Hematopoietic multipotent progenitor cell treated with erythropoietin and hydrocortisone succinate and interleukin-3 and kit ligand, for 17 days (in vitro differentiated cells): ENCODE results near the gene AZIN2.
A peak's percentile ranks its signal among the peaks of the same experiment; 100 is the strongest.
"Not testable (repeated sequence)": the region's sequence is repeated elsewhere in the genome, so short reads cannot be mapped to it uniquely, and the experiment has no call there.

ENCODE experiments used
- DNase-seq: peaks from one replicate; pipeline ENCODE4 v3.0.0-alpha.2; 2015; ENCODE audit warnings: low spot score

AZIN2 gene

DNA sequence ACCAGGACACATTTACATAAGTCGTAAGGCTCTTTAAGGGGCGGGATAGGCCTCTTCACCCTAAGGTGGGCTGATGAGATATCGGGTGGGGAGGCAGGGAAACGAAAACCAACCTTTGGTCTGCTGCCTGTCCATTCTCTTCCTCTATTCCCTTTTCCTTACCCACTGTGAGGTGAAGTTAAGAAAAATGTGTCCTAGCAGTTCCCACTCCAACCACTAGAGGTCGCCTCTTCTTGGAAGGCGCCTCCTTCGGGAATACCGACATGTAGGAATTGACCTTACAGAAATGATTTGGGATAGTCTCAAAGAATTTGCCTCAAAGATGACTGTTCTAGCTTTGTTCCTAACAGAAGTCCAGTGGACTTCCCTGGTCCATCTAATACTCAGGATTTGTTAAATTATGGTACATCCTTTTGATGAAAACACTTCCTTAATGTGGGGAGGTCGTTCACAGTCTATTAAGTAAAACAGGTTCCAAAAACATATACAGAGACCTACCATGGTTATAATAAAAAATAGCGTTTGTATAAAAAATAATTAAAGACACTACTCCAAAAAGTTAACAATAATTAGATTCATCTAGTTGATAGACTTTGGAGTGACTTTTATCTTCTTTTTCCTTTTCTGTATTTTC is 14.1 kb downstream of the AZIN2 start:
- DNase-seq = peak; percentile 66

DNA sequence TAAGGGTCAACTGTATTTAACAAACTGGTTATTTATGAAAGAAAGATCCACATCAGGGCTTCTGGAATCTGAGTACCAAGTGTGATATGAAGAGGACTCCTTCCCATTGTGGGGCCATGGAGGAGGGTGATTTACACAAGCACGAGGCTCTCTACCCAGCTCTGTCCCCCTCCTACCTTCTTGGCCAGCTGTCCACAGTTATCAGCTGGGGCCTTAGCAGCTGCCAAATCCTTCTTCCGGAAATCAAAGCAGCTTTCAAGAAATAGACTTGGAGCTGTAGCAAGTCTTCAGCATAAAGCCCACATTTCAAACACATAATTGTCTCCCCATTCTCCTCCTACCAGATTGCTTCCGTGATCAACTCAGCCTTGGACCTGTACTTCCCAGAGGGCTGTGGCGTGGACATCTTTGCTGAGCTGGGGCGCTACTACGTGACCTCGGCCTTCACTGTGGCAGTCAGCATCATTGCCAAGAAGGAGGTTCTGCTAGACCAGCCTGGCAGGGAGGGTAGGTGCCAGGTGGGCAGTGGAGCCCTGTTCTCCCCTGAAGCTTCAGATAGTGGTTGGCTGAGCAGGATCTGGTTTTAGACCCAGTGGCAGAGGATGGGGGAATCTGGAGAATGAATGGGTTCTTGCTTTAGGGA is 15.5 kb downstream of the AZIN2 start:
- no peak for DNase-seq

DNA sequence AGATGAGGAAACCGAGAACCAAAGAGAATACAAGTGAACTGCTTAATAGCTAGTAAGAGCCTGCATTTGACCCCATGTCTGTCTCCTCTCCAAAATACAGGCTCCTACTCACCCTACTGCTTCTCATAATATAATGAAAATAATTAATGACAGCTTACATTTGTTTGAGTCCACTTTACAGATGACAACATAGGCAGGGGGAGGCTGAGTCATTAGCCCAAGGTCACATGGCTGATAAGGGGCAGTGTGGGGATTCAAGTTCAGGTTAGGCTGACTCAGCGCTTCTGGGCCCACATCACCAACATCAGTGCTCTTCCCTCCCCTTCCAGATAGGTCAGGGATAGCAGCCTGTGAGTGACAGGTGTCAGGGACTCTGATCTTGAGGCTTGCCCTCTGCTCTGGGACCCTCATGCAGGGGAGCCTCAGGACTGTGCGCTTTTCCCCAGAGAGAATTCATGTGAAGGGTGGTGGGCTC is 16.2 kb downstream of the AZIN2 start:
- DNase-seq = no peak

DNA sequence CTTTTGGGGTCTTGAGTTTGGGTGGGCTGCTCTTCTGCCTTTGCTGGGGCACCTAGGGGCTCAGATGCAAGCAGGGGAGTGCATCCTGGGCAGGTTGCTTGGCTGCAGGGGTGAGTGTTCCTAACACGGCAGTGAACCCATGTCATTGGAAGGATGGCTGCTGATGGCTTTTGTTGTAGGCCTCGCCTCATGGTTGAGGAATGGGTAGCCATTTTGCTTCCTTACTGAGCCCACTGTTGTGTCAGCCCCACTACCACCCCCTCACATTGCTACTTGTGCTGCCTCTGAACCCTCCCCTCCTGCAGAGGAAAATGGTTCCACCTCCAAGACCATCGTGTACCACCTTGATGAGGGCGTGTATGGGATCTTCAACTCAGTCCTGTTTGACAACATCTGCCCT is 16.8 kb downstream of the AZIN2 start:
- no peak for DNase-seq

DNA sequence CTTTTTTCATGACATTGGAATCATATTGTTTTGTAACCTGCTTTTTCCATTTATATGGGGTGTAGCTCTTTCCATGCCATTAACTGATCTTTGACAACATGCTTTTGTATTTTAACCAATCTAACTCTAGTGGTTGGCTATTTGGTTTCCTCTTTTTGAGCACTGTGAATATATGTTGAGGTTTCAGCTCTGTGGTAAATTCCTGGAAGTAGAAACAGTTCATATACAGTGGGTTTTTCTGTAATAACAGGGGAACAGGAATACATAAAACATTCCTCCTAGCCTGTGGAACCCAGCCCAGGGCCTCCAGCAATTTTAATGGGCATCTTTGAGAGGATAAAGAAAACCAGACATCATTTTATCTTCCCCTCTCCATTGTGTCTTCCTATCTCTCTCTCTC is 17.4 kb downstream of the AZIN2 start:
- no peak for DNase-seq

DNA sequence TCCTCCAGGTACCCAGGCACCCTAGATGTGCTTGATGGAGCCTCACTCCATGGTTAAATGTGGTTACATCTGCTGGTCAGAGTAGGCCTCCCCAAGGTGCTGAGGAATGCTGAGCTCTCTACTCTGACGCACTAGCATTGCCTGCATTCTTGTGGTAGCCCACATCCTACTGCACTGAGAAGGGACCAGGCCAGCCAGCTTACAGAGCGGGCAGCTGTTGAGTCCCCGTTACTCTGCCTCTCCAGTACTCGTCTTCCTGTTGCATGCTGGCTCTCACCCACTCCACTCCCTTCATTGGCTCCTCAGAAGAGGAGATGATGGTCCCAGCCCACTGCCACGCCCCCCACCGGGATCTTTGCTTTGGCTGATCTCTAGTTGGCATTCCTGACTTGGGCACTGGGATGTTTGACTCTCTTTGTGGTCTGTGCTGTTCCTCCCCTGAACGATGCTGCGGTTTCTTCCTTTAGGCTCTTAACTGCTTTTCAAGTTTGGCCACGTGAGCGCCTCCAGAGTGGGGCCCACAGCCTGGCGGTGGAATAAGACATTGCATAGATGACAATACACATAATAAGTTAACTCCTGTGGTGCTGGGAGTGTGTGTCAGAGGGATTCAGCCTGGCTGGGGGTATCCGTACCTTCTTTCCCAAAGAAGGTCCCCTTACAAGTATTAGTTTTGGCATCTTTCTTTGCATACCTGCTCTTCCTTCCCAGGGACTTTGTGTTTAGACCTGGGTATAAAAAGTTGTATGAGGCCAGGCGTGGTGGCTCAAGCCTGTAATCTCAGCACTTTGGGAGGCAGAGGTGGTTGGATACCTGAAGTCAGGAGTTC is 18.6 kb downstream of the AZIN2 start:
- no peak for DNase-seq

DNA sequence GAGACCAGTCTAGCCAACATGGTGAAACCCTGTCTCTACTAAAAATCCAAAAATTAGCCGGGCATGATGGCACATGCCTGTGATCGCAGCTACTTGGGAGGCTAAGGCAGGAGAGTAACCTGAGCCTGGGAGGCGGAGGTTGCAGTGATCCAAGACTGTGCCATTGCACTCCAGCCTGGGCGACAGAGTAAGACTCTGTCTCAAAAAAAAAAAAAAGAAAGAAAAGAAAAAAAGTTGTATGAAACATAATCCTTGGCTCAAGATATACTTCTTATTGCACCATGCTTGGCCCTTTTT is 19.1 kb downstream of the AZIN2 start:
- not testable (repeated sequence) for DNase-seq

DNA sequence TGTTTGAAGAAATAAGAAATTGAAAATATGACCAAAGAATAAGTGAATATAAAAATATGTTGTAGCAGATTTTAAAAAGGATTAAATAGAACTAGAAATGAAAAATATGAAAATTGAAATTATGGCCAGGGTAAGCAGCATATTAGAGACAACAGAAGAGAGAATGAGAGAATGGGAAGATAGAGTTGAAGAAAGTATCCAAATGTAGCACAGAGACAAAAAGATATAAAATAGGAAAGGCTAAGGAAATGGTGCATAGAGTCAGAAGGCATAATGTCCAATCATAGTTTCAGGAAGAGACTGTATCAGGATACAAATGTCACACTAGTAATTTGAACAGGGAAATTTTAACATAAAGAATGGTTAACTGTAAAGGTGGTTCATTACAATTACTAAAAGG is 29.5 kb downstream of the AZIN2 start:
- DNase-seq = no peak

DNA sequence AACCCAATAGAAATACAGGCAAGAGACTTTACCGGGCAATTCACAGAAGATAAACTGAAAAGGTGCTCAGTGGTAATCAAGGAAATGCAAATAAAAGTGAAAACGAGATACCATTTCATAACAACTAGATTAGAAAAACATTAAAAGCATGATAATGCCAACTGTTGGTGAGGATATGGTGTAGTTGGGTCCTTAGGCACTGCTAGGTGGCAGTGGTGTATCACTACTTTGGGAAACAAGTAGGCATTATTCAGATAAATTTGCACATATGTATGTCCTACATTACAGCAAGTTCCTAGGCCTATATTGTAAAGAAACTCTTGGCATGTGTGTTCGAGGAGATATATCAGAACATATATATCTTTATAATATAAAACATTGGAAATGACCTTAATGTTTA is 31.0 kb downstream of the AZIN2 start:
- no peak for DNase-seq

DNA sequence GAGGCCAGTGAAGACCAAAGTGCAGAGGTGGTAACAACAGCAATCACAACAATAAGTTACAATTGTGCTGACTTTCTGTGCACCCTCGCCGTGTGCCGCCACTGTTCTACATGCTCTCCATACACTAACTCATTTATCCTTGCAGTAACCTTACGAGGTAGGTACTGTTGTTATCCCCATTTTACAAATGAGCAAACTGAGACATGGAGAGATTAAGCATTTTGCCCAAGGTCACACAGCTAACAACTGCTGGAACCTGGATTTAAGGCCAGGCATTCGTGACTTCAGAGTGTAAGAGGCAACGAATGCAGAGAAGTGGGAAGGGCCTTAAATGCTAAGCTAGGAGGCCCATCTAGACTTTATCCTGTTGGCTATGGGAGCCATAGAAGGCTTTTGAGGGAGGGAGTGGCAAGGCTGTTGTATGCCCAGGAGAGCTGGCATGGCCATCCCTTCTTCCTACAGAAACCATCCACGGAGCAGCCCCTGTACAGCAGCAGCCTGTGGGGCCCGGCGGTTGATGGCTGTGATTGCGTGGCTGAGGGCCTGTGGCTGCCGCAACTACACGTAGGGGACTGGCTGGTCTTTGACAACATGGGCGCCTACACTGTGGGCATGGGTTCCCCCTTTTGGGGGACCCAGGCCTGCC is 36.6 kb downstream of the AZIN2 start:
- DNase-seq = no peak

DNA sequence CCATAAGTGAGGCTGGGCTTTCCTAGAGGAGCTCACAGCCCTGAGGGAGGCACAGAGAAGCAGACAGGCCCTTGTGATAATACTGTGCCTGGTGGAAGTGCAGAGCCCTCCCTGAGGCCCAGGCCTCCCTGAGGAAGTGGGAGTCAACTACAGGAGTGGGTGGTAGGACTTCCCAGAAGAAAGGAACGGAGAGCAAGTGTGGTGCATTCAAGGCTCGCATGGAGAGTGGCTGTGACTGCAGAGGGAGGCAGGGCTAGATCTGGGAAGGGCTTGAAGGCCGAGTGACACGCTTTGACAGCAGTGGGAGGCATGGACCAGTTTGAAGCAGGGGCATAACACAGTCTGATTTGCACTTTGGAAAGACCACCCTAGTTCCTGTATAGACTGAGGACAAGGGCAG is 37.3 kb downstream of the AZIN2 start:
- DNase-seq = no peak

DNA sequence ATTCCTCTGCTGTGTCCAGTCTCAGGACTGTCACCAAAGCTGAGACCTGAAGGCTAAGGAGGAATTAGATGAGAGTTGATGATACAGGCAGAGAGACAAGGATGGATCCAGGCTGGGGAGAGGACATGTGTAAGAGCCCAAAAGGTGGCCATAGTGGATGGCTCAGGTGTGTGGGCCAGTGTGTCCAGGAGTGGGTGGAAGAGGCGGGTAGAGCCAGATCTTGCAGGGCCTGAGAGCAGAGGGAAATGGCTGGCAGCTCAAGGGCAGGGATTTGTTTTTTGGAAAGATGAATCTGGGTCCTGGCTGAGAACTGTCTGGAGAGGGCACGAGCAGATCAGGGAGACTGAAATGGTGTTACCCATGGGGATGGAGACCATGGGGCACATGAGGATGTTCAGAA is 38.1 kb downstream of the AZIN2 start:
- DNase-seq = no peak

DNA sequence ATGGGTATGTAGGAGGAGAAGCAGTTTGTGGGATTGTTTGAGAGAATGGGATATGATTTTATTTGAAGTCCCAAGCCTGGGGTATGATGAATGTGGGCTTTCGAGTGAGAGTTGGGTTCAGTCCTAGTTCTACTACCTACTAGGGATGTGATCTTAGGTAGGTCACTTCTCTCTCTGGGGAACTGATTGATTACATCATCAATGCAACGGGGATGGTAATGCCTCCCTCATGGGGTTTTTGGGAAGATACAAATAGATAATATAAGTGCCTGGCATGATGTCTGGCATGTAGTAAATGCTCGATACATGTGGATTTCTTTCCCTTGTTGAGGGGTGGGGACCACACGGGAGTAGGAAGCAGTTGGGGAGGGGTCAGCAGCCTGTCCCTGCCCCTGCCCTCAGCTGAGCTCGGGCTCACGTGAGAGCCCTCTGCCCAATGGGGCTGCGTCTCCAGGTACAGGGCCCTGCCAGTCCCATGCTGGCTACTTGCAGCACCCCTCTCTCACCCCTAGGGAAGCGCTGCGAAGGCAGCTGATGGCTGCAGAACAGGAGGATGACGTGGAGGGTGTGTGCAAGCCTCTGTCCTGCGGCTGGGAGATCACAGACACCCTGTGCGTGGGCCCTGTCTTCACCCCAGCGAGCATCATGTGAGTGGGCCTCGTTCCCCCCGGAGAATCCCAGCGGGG is 38.7 kb downstream of the AZIN2 start:
- DNase-seq = no peak

DNA sequence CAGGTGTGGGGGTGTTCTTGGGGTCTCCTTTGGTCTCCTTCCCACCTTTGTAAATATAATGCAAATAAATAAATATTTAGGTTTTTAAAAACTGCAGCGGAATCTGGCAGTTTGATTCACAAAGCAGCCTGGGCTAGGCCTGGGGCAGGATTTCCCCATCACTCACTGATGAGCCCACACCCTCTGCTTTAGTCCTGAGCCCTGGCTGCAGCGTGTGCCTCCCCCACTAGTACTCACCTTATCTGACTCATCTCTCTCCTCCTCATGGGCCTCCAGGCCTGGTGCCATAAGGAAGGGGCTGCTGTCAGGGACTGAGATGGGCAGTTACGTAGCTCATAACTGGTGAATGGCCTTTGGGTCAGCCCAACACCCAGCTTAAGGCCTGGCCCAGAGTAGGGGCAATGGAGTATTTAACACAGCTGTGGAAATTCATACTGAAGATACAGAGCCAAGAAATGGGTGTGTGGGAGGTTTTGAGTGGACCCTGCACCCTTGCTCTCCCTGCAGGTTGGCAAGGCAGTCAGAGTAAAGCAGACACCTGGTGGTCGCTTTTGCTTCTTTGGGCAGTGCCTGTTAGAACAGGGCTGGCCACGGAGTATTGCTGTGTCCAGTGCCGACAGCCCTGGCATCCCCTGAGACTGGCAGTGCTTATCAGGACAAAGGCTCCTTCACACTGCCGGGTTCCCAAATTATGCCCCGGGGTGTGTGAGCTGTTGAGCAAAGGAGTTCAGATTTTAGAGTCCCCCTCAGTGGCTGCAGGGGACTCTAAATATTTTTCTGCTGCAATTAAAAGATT is 39.7 kb downstream of the AZIN2 start:
- no peak for DNase-seq

DNA sequence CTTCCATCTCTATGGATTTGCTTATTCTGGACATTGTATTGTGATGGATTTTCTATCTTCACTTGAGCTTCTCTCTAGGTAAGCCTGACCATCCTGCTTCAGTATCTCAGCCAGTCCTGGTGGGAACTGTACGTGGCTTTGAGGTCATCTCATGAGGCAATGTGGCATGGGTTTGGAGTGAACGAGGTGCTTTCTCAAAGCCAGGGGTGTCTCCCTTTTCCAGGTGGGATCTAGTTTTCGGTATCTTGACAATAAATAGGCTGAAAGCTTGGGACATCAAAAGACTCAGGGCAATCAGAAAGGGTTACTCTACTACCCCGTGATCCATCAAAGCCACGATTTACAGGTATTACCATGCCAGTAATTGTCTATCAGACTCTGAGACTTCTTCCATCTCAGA is 40.8 kb downstream of the AZIN2 start:
- DNase-seq = no peak

DNA sequence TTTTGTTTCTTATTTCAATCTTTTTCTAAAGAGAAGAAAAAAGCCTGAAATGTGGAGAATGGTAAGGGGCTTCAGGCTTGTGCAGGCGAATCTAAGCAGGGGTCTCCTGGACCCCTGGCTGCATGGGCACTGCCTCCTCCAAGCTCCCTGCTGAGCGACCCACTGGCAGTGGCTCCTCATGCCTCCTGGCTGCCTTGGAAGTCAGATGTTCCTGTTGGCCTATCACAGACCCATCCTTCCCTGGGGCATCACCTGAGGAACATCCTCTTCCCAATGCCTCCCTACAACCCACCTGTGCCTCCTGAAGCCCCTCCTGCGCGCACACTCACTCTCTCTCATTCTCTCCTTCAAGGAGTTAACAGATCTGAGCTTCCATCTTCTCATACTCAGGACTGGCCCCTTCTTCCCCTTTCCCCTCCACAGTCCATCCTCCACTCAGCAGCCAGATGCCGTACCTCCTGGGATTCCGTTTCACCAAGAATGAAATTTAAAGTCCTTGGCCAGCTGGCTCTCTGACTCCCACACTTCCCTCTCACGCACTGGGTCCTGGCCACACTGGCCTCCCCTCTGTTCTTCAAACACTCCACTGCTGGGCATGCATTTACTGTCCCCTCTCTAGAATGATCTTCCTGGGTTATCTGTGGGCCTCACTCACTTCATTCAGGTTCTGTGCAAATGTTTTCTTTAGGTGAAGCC is 41.7 kb downstream of the AZIN2 start:
- DNase-seq = no peak

DNA sequence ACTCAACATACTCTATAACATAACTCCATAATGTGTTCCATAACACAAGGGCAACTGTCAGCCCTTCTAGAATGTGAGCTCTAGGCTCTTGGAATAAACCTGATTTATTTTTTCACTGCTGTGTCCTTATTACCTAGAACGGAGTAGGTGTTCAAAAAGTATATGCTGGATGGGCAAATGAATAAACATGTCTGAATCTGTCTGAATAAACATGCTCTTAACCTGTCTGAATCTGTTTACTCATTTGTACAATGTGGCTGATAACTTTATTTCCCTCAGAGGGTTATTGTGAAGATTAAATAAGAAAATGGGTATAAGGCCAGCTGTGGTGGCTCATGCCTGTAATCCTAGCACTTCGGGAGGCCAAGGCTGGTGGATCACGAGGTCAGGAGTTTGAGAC is 42.3 kb downstream of the AZIN2 start:
- DNase-seq = no peak

DNA sequence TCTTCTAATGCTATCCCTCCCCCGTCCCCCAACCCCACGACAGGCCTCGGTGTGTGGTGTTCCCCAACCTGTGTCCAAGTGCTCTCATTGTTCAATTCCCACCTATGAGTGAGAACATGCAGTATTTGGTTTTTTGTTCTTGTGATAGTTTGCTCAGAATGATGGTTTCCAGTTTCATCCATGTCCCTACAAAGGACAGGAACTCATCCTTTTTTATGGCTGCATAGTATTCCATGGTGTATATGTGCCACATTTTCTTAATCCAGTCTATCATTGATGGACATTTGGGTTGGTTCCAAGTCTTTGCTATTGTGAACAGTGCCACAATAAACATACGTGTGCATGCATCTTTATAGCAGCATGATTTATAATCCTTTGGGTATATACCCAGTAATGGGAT is 43.7 kb downstream of the AZIN2 start:
- not testable (repeated sequence) for DNase-seq

DNA sequence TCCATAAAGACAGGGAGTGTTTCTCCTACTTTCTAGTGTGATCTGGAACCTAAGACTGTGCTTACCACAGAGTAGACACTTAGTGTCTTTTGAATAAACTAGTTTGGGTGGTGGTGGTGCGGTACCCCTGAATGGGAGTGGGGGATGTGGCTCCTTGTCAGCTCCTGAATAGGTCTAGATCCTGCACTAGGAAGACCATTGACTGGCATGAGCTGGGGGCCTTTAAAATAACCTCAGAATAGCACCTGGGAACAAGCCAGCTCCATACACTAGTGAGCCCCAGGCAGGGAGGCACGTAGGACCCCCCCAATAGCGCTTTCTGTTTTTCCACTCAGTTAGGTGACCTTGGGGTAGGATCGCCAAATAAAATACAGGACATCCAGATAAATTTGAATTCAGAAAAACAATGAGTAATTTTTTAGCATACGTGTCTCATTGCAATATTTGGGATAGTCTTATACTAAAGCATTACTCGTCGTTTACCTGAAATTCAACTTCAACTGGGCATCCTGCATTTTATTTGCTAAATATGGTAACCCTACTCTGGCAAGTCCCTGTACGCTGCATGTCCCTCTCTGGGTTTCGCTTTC is 45.6 kb downstream of the AZIN2 start:
- DNase-seq = no peak

DNA sequence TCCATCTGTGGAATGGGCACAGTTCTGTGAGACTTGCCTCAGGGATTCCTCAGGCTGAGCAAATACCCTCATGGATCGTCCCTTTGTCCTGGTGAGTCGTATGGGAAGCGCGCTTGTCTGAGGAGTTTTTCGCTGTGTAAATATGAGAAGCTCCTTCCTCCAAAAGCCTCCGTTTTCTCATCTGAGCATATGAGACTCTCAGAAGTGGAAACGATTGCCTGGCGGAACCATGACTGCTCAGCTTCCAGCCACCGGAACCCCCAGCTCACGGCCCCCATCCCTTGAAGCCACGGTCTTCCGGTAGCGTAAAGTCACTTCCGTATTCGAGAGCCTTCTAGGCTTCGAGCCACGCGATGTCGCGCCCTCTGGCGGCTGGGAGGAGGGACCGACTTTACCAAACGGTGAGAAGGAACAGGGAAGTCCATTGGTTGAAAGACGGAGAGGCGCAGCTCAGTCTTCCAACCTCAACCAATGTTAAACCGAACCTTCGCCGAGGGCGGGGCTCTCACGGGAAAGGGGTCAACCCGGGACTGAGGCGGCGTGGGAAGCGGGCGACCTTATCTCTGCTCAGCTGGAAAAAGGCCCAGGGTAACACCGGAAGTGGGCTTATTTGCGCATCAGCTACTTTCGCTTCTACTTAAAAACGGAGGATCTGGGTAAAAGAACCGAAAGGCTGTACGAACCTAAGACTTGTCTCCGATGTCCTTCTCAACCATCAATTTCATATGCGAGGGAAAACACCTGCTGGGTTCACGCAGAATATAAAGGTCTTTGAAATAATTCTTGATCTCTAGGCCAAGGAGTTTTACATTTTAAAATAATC is 46.3 kb downstream of the AZIN2 start:
- DNase-seq = peak; percentile 96
